ENCODE data around the gene SAMD15. TPM values are rescaled to one million over a fixed set of nuclear protein-coding genes. Genes with fewer than 3 reads are reported as not detected.
"Not testable (repeated sequence)": the region's sequence is repeated elsewhere in the genome, so short reads cannot be mapped to it uniquely, and the experiment has no call there.

Gene SAMD15
- total RNA-seq (under 1 TPM in 3 of 5 experiments, not detected in 2; 0.27 to 0.46 (median 0.42) TPM), polyA plus RNA-seq (not detected), total RNA-seq (1.9 reads per million, percentile 8 among the genes with 10 or more reads in this experiment)

- DNase-seq (peak; percentile 77 to 88 (median 83)), ATAC-seq (peak; percentile 96)
- peaks cover 0 to 4% (median 0%) of the 10 kb centered on the region in 11 donors for H3K9me3 Mint-ChIP-seq
- H3K4me1 ChIP-seq (ENCODE audit: control insufficient read depth in 2 of 2, insufficient read depth in 2 of 2, low read length in 2 of 2) = peaks cover 14 to 18% of the 10 kb centered on the region in 2 donors
- H3K36me3 Mint-ChIP-seq = peaks cover 0 to 26% (median 3%) of the 10 kb centered on the region in 5 donors
- POLR2A ChIA-PET = interaction anchor here (0.7 to 2.0 kb wide), 8 partner anchors 41 to 383 kb away, joined by 3 to 9 read pairs (median 3); partner anchors contain the start of genes GSTZ1, POMT2 and VIPAS39
- peaks cover 0 to 10% (median 0%) of the 10 kb centered on the region in 5 donors for H3K27me3 Mint-ChIP-seq
- peaks cover 17 to 41% (median 39%) of the 10 kb centered on the region in 7 donors for H3K4me1 Mint-ChIP-seq
- no peaks in the 10 kb centered on the region for H3K9me3 ChIP-seq (ENCODE audit: control insufficient read depth in 2 of 3, low read length in 3 of 3)
- intact Hi-C loops (cut with micrococcal nuclease) = loop anchor here (1.0 to 5.0 kb wide), 15 partner anchors 56 to 1716 kb away; partner anchors contain the start of genes ADCK1 (in 2 of the 2), ALKBH1 (in 2 of the 2), ANGEL1 (in 2 of the 2) and CIPC (in 2 of the 2)
- CTCF ChIA-PET = interaction anchor here (1.4 to 1.9 kb wide), 3 partner anchors 54 to 61 kb away, joined by 3 to 5 read pairs (median 4); partner anchors contain the start of gene GSTZ1
- H3K27ac Mint-ChIP-seq = peak within 1 kb of the TSS; percentile 52 to 93 (median 77)
- H3K36me3 ChIP-seq (ENCODE audit: control insufficient read depth in 2 of 3, insufficient read depth in 3 of 3, low read length in 3 of 3) = peaks cover 0 to 5% (median 0%) of the 10 kb centered on the region in 3 experiments
- no peaks in the 10 kb centered on the region for H3K27me3 ChIP-seq (ENCODE audit: control insufficient read depth in 2 of 2, insufficient read depth in 2 of 2, low read length in 2 of 2)
- peak within 1 kb of the TSS in 7 of 10 donors; percentile 88 to 97 (median 93) for H3K4me3 Mint-ChIP-seq
- H3K4me3 ChIP-seq (ENCODE audit: low read length) = peak within 1 kb of the TSS; percentile 99
- peak within 1 kb of the TSS; percentile 87 for H3K27ac ChIP-seq (ENCODE audit: low read depth, low read length)
These were observed at the start of gene SAMD15, which contains the start of gene TMED8 for GRCh38 chr14:77376771-77377501. SAMD15 (plus strand) TSS chr14:77377379; CDS start chr14:77377419, 40 bp downstream. TMED8 (minus strand) TSS chr14:77377094; CDS start chr14:77377053, 41 bp downstream.

- H3K27ac ChIP-seq (ENCODE audit: low read depth, low read length) = no peak overlapping the region
- DNase-seq = no peak
- H3K27me3 ChIP-seq (ENCODE audit: control insufficient read depth in 2 of 2, insufficient read depth in 2 of 2, low read length in 2 of 2) = no peaks in the 10 kb centered on the region
- no peaks in the 10 kb centered on the region for H3K4me1 ChIP-seq (ENCODE audit: control insufficient read depth in 2 of 2, insufficient read depth in 2 of 2, low read length in 2 of 2)
- ATAC-seq = no peak
- no peaks in the 10 kb centered on the region for H3K27me3 Mint-ChIP-seq
- ChIA-PET CTCF (no interaction called here), POLR2A (interaction anchor here (0.5 kb wide), 1 partner anchor 11 kb away, joined by 3 read pairs; no protein-coding TSS in a partner anchor)
- H3K4me1 Mint-ChIP-seq = peaks cover 0 to 5% (median 0%) of the 10 kb centered on the region in 7 donors
- H3K4me3 Mint-ChIP-seq = no peak overlapping the region
- no peak overlapping the region for H3K4me3 ChIP-seq (ENCODE audit: low read length)
- intact Hi-C loops (cut with micrococcal nuclease) = loop anchor here in 1 of 2 donors (10.0 kb wide), 1 partner anchor 205 kb away; no protein-coding TSS in a partner anchor
- no peaks in the 10 kb centered on the region for H3K9me3 ChIP-seq (ENCODE audit: control insufficient read depth in 2 of 3, low read length in 3 of 3)
- H3K27ac Mint-ChIP-seq = no peak overlapping the region
- no peaks in the 10 kb centered on the region for H3K9me3 Mint-ChIP-seq
- no peaks in the 10 kb centered on the region for H3K36me3 ChIP-seq (ENCODE audit: control insufficient read depth in 2 of 3, insufficient read depth in 3 of 3, low read length in 3 of 3)
- H3K36me3 Mint-ChIP-seq = no peaks in the 10 kb centered on the region
These were observed 47.3 kb upstream of the SAMD15 start for GRCh38 chr14:77329872-77330271.

DNA sequence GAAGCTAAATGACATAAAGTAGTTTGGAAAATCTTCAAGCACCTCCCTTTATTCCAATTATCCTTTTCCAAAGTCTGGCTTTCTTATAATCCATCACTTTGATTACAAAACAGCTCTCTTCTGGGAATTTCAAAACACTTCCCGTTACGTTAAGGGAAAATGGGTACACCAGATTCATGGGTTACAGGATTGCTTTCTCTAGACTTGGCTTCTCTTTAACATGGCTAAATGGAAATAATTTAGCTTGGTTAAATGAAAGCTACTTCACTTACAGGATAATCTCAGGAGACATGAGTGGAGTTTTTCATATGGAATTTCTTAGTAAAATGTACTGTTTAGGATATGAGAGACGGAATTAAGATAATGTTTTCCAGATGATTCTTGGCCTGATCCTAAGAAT is 41.6 kb upstream of the SAMD15 start:
- no peaks in the 10 kb centered on the region for H3K27me3 ChIP-seq (ENCODE audit: control insufficient read depth in 2 of 2, insufficient read depth in 2 of 2, low read length in 2 of 2)
- H3K4me3 Mint-ChIP-seq = no peak overlapping the region
- ATAC-seq (no peak), DNase-seq (no peak)
- peaks cover 0 to 20% (median 6%) of the 10 kb centered on the region in 5 donors for H3K36me3 Mint-ChIP-seq
- H3K27ac Mint-ChIP-seq = no peak overlapping the region
- no peaks in the 10 kb centered on the region for H3K9me3 Mint-ChIP-seq
- POLR2A ChIA-PET = interaction anchor here (0.5 to 1.5 kb wide), 2 partner anchors 41 to 525 kb away, joined by 3 to 4 read pairs; partner anchors contain the start of genes SAMD15 and TMED8
- intact Hi-C loops (cut with micrococcal nuclease) = no loop called here
- no peaks in the 10 kb centered on the region for H3K4me1 ChIP-seq (ENCODE audit: control insufficient read depth in 2 of 2, insufficient read depth in 2 of 2, low read length in 2 of 2)
- H3K36me3 ChIP-seq (ENCODE audit: control insufficient read depth in 2 of 3, insufficient read depth in 3 of 3, low read length in 3 of 3) = peaks cover 0 to 8% (median 0%) of the 10 kb centered on the region in 3 experiments
- peaks cover 0 to 15% (median 0%) of the 10 kb centered on the region in 7 donors for H3K4me1 Mint-ChIP-seq
- no peaks in the 10 kb centered on the region for H3K27me3 Mint-ChIP-seq
- H3K9me3 ChIP-seq (ENCODE audit: control insufficient read depth in 2 of 3, low read length in 3 of 3) = no peaks in the 10 kb centered on the region
- no peak overlapping the region for H3K27ac ChIP-seq (ENCODE audit: low read depth, low read length)
- no peak overlapping the region for H3K4me3 ChIP-seq (ENCODE audit: low read length)
- CTCF ChIA-PET = interaction anchor here (0.6 kb wide), 1 partner anchor 56 kb away, joined by 3 read pairs; no protein-coding TSS in a partner anchor

DNA sequence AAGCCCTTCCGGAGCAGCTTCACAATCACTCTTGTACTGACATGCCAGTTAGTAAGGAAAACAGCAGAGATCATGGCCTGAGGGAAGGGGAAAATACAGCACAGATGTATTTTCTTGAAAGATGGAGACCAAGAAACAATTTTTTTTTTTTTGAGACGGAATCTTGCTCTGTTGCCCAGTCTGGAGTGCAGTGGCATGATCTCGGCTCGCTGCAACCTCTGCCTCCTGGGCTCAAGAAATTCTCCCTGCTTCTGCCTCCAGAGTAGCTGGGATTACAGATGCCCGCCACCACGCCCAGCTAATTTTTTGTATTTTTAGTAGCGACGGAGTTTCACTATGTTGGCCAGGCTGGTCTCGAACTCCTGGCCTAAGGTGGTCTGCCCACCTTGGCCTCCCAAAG is 39.9 kb upstream of the SAMD15 start:
- H3K9me3 ChIP-seq (ENCODE audit: control insufficient read depth in 2 of 3, low read length in 3 of 3); H3K4me1 ChIP-seq (ENCODE audit: control insufficient read depth in 2 of 2, insufficient read depth in 2 of 2, low read length in 2 of 2); intact Hi-C loops (cut with micrococcal nuclease); H3K4me3 ChIP-seq (ENCODE audit: low read length); H3K27ac ChIP-seq (ENCODE audit: low read depth, low read length); ATAC-seq; H3K27me3 ChIP-seq (ENCODE audit: control insufficient read depth in 2 of 2, insufficient read depth in 2 of 2, low read length in 2 of 2); H3K9me3 Mint-ChIP-seq; H3K4me3 Mint-ChIP-seq; CTCF ChIA-PET; DNase-seq; H3K27me3 Mint-ChIP-seq: not testable (repeated sequence)
- peaks cover 0 to 25% (median 0%) of the 10 kb centered on the region in 3 experiments for H3K36me3 ChIP-seq (ENCODE audit: control insufficient read depth in 2 of 3, insufficient read depth in 3 of 3, low read length in 3 of 3)
- Mint-ChIP-seq H3K4me1 (peaks cover 0 to 15% (median 0%) of the 10 kb centered on the region in 7 donors), H3K27ac (peak overlapping the region in 1 of 9 donors; percentile 12), H3K36me3 (peaks cover 6 to 35% (median 13%) of the 10 kb centered on the region in 5 donors)
- POLR2A ChIA-PET = interaction anchor here (0.7 kb wide), 1 partner anchor 16 kb away, joined by 6 read pairs; no protein-coding TSS in a partner anchor

- H3K9me3 ChIP-seq (ENCODE audit: control insufficient read depth in 2 of 3, low read length in 3 of 3) = no peaks in the 10 kb centered on the region
These were observed 39.3 kb upstream of the SAMD15 start for GRCh38 chr14:77337880-77338279.

DNA sequence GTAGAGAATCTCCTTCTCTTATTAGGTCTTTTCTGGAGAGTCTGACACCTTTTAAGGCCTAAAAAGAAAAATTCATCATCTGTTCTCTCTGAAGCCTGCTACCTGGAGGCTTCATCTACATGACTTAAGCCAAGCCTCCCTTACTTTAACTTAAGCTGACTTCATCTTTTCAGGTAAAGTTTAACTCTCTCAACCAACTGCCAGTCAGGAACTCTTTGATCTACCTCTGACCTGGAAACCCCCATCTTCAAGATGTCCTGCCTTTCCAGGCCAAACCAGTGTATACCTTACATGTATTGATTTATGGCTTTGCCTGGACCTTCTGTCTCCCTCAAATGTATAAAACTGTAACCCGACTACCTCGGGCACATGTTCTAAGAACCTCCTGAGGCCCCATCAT is 38.9 kb upstream of the SAMD15 start:
- no peak overlapping the region for H3K4me3 Mint-ChIP-seq
- Histone ChIP-seq H3K36me3 (ENCODE audit: control insufficient read depth in 2 of 3, insufficient read depth in 3 of 3, low read length in 3 of 3) (peaks cover 0 to 35% (median 4%) of the 10 kb centered on the region in 3 experiments), H3K27ac (ENCODE audit: low read depth, low read length) (no peak overlapping the region), H3K9me3 (ENCODE audit: control insufficient read depth in 2 of 3, low read length in 3 of 3) (no peaks in the 10 kb centered on the region), H3K4me1 (ENCODE audit: control insufficient read depth in 2 of 2, insufficient read depth in 2 of 2, low read length in 2 of 2) (no peaks in the 10 kb centered on the region), H3K27me3 (ENCODE audit: control insufficient read depth in 2 of 2, insufficient read depth in 2 of 2, low read length in 2 of 2) (no peaks in the 10 kb centered on the region), H3K4me3 (ENCODE audit: low read length) (no peak overlapping the region)
- ATAC-seq = no peak
- ChIA-PET CTCF (no interaction called here), POLR2A (no interaction called here)
- H3K36me3 Mint-ChIP-seq = peaks cover 9 to 46% (median 17%) of the 10 kb centered on the region in 5 donors
- no peaks in the 10 kb centered on the region for H3K9me3 Mint-ChIP-seq
- no peak for DNase-seq
- no peaks in the 10 kb centered on the region for H3K27me3 Mint-ChIP-seq
- H3K27ac Mint-ChIP-seq = no peak overlapping the region
- intact Hi-C loops (cut with micrococcal nuclease) = no loop called here
- peaks cover 0 to 15% (median 0%) of the 10 kb centered on the region in 7 donors for H3K4me1 Mint-ChIP-seq

More at GRCh38 chr14:77337880-77338279, 39.3 kb upstream of the SAMD15 start:
- H3K9me3 Mint-ChIP-seq = no peaks in the 10 kb centered on the region
- H3K4me1 ChIP-seq (ENCODE audit: control insufficient read depth in 2 of 2, insufficient read depth in 2 of 2, low read length in 2 of 2) = no peaks in the 10 kb centered on the region
- H3K27ac Mint-ChIP-seq = no peak overlapping the region
- peaks cover 0 to 31% (median 0%) of the 10 kb centered on the region in 3 experiments for H3K36me3 ChIP-seq (ENCODE audit: control insufficient read depth in 2 of 3, insufficient read depth in 3 of 3, low read length in 3 of 3)
- intact Hi-C loops (cut with micrococcal nuclease) = no loop called here
- H3K4me1 Mint-ChIP-seq = peaks cover 0 to 15% (median 0%) of the 10 kb centered on the region in 7 donors
- DNase-seq (no peak), ATAC-seq (no peak)
- no peak overlapping the region for H3K4me3 ChIP-seq (ENCODE audit: low read length)
- POLR2A ChIA-PET = no interaction called here
- no peak overlapping the region for H3K4me3 Mint-ChIP-seq
- H3K36me3 Mint-ChIP-seq = peaks cover 6 to 42% (median 15%) of the 10 kb centered on the region in 5 donors
- H3K27me3 ChIP-seq (ENCODE audit: control insufficient read depth in 2 of 2, insufficient read depth in 2 of 2, low read length in 2 of 2) = no peaks in the 10 kb centered on the region
- CTCF ChIA-PET = no interaction called here
- no peaks in the 10 kb centered on the region for H3K27me3 Mint-ChIP-seq
- no peak overlapping the region for H3K27ac ChIP-seq (ENCODE audit: low read depth, low read length)
